Activated naive CD8-positive, alpha-beta T cell treated with anti-CD3 and anti-CD28 coated beads for 36 hours (primary cell): ENCODE results near the gene PRDM7. TPM values are rescaled to one million over a fixed set of nuclear protein-coding genes. Genes with fewer than 3 reads are reported as not detected.
"Not testable (repeated sequence)": the region's sequence is repeated elsewhere in the genome, so short reads cannot be mapped to it uniquely, and the experiment has no call there.

Source experiments
- DNase-seq: peaks from one replicate; pipeline ENCODE4 v3.0.0; 2021
- H3K27ac Mint-ChIP-seq: one replicate; pipeline ENCODE4 v1.8.0; 2022; ENCODE audit warnings: mild to moderate bottlenecking, moderate library complexity, mixed read lengths
- H3K27me3 Mint-ChIP-seq: one replicate; pipeline ENCODE4 v1.8.0; 2022; ENCODE audit warnings: mild to moderate bottlenecking, mixed read lengths
- H3K36me3 Mint-ChIP-seq: one replicate; pipeline ENCODE4 v1.8.0; 2021; ENCODE audit warnings: mild to moderate bottlenecking, mixed read lengths
- H3K4me1 Mint-ChIP-seq: one replicate; pipeline ENCODE4 v1.8.0; 2021; ENCODE audit warnings: mixed read lengths
- H3K4me3 Mint-ChIP-seq: one replicate; pipeline ENCODE4 v1.8.0; 2022; ENCODE audit warnings: mild to moderate bottlenecking, moderate library complexity, mixed read lengths
- H3K9me3 Mint-ChIP-seq: one replicate; pipeline ENCODE4 v1.8.0; 2022; ENCODE audit warnings: mixed read lengths
- total RNA-seq, 2 experiments: library from RNA; stranded (reverse); gene quantifications; one replicate each; pipeline ENCODE4 v1.2.3, GENCODE V29; 2021

The PRDM7 gene
- not detected for total RNA-seq

DNA sequence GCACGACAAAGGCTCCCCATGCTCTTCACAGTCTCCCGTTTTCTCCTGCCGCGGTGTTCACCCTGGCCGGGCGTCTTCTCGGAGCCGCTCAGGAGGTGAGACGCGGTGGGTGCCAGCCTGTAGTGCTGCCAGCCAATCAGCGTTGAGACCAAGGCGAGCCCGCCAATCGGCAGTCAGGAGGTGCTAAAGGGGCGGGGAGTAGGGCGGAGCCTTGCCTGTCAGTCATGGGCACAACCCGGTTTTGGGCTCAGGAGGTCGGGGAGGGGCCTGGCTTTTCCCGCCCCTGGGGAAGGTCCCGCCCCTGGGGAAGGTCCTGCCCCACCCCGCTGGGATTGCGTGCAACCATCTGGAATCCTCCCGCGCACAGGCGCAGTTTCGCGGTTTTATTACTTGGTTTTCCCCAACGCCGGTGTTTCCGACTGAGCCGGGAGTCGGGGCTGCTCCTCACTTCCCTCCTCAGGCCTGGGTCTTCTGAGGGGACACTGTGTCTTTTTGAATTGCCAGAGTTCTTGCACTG lies at the start of gene PRDM7:
Gene PRDM7, minus strand, starts transcription at position 92 of the 517 bp plus-strand sequence. CDS start 1,421 bp downstream, outside the sequence.
- peak; percentile 96 for DNase-seq
- peak within 1 kb of the TSS; percentile 74 for H3K27ac Mint-ChIP-seq
- H3K4me3 Mint-ChIP-seq: peak within 1 kb of the TSS; percentile 79
- no peaks in the 10 kb centered on the region for H3K9me3 Mint-ChIP-seq
- H3K27me3 Mint-ChIP-seq: peaks cover 24% of the 10 kb centered on the region
- H3K4me1 Mint-ChIP-seq: peaks cover 26% of the 10 kb centered on the region
- H3K36me3 Mint-ChIP-seq: no peaks in the 10 kb centered on the region

DNA sequence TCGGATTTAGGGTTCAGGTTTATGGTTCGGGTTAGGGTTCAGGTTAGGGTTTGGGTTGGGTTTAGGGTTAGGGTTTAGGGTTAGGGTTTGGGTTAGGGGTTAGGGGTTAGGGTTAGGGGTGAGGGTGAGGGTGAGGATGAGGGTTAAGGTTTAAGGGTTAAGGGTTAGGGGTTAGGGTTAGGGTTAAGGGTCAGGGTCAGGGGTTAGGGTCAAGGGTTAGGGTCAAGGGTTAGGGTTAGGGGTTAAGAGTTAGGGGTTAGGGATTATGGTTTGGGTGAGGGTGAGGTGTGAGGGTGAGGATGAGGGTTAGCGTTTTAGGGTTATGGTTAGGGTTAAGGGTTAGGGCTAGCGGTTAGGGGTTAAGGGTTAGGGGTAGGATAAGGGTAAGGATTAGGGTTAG lies 44.7 kb upstream of the PRDM7 start:
- not testable (repeated sequence) for H3K4me1 Mint-ChIP-seq, DNase-seq, H3K27ac Mint-ChIP-seq

DNA sequence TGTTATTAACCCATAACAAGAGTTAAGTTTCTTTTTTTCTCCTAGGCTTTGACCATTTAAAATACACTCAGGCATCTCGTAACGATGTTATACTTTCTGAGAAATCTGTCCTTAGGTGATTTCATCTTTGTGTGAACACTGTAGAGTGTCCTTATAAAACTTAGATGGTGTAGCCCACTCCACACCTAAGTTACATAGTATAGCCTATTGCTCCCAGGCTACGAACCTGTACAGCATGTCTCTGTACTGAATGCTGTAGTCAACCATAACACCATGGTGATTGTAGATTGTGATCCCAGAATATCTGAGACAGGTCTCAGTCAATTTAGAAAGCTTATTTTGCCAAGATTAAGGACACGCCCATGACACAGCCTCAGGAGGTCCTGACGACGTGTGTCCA lies 30.5 kb upstream of the PRDM7 start:
- H3K27me3 Mint-ChIP-seq, DNase-seq, H3K36me3 Mint-ChIP-seq, H3K4me1 Mint-ChIP-seq, H3K9me3 Mint-ChIP-seq, H3K4me3 Mint-ChIP-seq, H3K27ac Mint-ChIP-seq: not testable (repeated sequence)

More for the DNA sequence above, 44.7 kb upstream of the PRDM7 start:
- H3K36me3 Mint-ChIP-seq, H3K9me3 Mint-ChIP-seq, H3K4me3 Mint-ChIP-seq, H3K27me3 Mint-ChIP-seq: not testable (repeated sequence)

DNA sequence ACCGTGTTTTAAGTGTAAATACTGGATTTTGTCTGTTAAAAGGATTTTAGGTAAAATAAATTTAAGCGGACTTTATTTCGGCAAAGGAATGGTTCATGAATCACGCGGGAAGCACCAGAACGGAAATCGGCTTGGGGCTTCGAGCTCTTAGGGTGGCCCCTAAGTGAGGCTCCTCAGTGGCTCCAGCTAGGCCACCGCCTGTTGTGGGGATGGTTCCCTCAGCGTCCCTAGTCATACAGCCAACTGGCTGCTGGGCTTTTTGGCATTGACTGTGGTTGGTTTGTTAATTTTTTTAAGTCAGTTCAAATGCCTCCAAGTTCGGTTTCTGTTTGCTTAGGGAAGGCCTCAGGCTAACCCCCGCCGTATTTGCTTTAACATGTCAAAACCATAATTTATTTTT lies 29.9 kb upstream of the PRDM7 start:
- H3K9me3 Mint-ChIP-seq, H3K4me1 Mint-ChIP-seq, H3K27ac Mint-ChIP-seq, DNase-seq, H3K27me3 Mint-ChIP-seq, H3K4me3 Mint-ChIP-seq, H3K36me3 Mint-ChIP-seq: not testable (repeated sequence)

DNA sequence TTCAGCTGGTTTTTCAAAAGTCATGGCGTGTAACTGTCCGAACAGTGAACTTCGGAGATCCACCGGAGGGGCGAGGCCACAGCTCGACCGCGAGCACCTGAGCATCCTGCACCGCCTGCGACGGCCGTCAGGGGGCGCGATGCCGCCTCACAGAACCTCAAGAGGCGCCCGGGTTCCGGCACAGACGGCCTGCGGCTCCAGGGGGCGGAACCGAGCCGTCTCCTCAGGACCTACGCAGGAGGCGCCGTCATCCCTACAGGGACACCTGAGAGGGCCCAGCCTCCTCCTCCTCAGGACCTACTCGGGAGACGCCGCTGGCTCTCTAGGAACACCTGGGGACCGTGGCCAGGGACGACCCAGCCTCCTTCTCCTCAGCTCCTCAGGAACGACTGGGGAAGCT lies 29.1 kb upstream of the PRDM7 start:
- H3K4me3 Mint-ChIP-seq, H3K36me3 Mint-ChIP-seq, H3K9me3 Mint-ChIP-seq, H3K27ac Mint-ChIP-seq, H3K27me3 Mint-ChIP-seq, H3K4me1 Mint-ChIP-seq: not testable (repeated sequence)
- peak; percentile 83 for DNase-seq

DNA sequence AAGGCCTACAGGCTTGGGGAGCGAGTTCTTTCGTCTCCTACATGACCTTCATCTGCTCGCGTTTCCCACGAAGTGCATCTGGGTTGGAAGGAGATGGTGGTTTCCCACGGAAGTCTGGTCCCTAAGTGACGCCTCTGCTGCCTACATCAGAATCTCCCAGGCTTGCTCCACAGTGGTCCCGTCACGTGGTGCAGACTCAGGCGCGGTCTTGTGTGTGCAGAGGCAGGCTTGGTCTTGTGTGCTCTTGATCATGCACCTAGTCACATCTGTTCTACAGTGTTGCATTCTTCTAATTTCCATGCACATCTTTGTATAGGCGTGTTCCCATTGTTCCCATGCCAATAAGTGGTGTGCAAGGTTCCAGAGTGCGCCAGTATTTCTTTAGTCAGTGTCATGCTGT lies 27.6 kb upstream of the PRDM7 start:
- H3K36me3 Mint-ChIP-seq, DNase-seq, H3K27ac Mint-ChIP-seq, H3K9me3 Mint-ChIP-seq, H3K4me3 Mint-ChIP-seq, H3K27me3 Mint-ChIP-seq, H3K4me1 Mint-ChIP-seq: not testable (repeated sequence)

DNA sequence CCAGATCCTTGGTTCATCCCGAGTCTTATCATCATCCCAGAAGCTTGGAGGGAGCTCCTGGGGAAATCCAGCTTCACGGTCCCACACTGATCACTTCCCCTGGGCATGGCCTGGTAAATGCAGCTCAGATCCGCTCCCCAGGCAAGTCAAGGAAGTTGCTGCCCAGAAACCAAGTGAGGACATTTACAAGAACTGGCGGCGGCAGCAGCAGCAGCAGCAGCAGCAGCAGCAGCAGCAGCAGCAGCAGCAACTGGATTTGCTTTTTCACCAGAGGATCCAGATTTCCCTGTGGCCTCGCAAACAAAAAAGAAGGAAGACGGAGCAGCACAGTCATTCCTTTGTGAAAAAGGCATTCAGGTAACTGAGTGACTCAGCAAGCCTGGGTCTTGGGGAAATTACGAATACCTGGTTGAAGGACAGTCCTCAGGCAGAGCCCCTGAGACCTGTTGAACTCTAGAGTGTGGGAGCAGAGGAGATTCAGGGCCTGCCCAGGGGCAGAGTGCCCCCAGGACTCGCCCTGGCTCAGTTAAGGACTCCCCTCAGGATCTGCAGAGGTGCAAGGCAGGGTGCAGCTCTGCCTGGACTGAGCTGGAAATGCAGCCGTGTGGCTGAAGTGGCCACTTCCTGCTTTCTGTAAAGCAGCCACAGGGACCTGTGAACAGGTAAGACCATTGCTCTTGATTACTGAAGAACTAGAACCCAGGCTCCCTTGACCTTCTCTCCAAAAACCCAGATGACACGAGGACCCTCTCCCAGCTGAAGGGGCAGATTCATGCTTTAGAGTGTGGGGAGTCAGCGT lies 25.2 kb upstream of the PRDM7 start:
- not testable (repeated sequence) for DNase-seq, H3K27ac Mint-ChIP-seq, H3K4me1 Mint-ChIP-seq, H3K9me3 Mint-ChIP-seq, H3K4me3 Mint-ChIP-seq, H3K36me3 Mint-ChIP-seq
- H3K27me3 Mint-ChIP-seq: peaks cover 13% of the 10 kb centered on the region

DNA sequence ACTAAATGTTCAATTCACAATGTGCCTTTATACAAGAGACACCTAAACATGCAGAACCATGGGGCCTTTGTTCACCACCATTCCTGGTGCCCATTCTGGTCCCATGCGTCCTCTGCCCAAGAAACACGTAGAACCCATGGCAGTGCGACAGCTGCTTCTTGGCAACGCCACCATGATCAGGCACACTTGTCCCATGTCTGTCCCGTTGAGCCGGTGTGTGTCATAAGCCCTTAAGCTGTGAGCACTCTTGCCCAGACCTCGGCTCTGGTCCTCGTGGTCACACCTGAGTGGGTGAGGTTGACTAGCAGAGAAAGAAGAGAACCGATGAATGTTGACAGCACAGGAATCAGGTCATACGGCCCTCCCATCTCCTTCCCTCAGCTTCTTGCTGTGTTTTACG lies 24.2 kb upstream of the PRDM7 start:
- H3K36me3 Mint-ChIP-seq, H3K4me1 Mint-ChIP-seq, DNase-seq, H3K9me3 Mint-ChIP-seq, H3K27ac Mint-ChIP-seq, H3K4me3 Mint-ChIP-seq: not testable (repeated sequence)
- H3K27me3 Mint-ChIP-seq: peaks cover 13% of the 10 kb centered on the region

DNA sequence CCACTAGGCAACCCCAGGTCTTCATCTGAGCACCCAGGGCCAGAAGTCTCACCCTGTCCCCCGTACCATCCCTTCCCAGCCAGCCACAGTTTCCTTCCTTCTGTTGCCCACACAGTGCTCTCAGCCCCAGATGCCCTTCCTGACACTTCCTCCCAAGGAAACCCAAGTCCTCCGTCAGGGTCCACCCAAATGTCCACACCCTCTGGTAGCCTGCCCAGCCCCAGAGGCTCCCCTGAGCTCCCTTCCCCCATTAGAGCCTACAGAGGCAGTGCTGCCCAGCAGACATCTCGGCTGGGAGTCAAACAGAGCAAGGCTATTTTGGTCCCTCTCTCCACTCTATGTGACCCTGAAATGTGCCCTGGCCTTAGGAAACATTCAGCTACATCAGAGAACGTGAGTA lies 23.7 kb upstream of the PRDM7 start:
- H3K9me3 Mint-ChIP-seq, H3K36me3 Mint-ChIP-seq, H3K4me3 Mint-ChIP-seq, H3K27ac Mint-ChIP-seq, DNase-seq, H3K4me1 Mint-ChIP-seq: not testable (repeated sequence)
- H3K27me3 Mint-ChIP-seq: peaks cover 13% of the 10 kb centered on the region

DNA sequence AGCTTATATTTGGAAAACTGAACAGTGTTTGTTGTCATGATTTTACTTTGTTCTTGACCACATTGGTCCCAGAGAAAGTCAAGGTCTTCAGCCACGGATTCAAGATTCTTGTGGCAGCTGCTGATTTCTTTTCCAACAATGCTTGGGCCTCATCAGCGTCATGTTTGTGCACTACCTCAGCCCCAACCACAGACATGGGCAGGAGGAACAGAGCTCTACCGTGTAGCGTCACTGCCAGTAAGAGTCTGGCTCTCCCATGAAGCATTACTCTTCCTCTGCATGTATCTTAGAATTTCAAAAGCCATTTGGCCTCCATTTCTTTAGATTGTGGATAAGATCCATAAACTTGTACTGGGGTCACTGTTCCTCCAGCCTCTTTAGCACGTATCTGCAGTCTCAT lies 23.1 kb upstream of the PRDM7 start:
- not testable (repeated sequence) for H3K27me3 Mint-ChIP-seq, H3K4me1 Mint-ChIP-seq, DNase-seq, H3K9me3 Mint-ChIP-seq, H3K4me3 Mint-ChIP-seq, H3K27ac Mint-ChIP-seq, H3K36me3 Mint-ChIP-seq

DNA sequence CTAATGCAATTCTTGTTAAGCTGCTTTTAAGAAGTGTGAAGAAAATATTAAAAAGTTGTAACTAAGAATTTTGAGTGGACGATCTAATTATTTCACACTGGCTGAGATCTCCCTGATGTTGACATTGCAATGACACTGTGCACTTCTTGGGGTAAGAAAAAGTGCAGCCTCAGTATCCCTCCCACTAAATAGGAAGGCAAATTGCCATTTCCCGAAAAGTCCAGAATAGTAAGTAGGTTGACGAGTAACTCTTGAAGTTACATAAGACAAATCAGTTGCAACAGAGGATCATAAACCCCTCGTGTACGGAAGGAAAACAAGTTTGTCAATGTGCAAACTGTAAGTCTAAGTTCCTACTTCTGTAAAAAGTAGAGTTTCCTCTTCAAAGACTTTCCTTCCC lies 21.8 kb upstream of the PRDM7 start:
- not testable (repeated sequence) for H3K4me1 Mint-ChIP-seq, DNase-seq, H3K36me3 Mint-ChIP-seq, H3K9me3 Mint-ChIP-seq, H3K4me3 Mint-ChIP-seq, H3K27me3 Mint-ChIP-seq, H3K27ac Mint-ChIP-seq

DNA sequence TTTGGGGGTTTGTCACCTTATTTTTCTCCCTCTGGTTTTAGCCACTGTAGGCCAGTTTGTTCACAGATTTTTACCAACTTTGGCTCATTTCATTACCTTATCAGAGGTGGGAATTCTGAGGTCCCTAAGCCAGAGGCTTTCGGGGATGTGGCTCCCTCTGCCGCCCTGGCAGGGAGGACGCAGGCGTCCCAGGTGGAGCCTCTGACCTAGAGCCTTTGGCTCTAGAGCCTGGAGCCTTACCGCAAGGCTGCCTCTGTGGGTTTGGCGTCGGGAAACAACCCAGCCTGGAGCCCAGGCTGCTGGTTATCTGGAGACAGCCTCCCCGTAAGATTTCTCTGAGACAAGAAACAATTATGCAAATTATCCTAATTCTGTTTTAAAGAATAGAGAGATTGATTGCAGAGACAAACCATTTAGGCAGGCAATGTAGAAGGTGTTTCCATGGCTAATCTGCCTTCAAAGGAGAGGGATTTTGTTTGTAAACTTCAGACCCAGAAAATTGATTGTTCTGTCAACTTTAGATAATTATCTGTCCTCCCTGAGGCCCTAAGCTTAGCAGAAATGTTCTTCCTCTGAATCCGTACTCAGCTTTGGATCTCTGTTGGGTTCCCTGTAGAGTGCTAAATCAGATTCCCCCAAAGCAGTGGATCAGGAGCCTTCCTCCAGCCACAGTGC lies 20.0 kb upstream of the PRDM7 start:
- H3K27ac Mint-ChIP-seq, H3K9me3 Mint-ChIP-seq, H3K36me3 Mint-ChIP-seq, H3K4me3 Mint-ChIP-seq, DNase-seq, H3K4me1 Mint-ChIP-seq, H3K27me3 Mint-ChIP-seq: not testable (repeated sequence)

DNA sequence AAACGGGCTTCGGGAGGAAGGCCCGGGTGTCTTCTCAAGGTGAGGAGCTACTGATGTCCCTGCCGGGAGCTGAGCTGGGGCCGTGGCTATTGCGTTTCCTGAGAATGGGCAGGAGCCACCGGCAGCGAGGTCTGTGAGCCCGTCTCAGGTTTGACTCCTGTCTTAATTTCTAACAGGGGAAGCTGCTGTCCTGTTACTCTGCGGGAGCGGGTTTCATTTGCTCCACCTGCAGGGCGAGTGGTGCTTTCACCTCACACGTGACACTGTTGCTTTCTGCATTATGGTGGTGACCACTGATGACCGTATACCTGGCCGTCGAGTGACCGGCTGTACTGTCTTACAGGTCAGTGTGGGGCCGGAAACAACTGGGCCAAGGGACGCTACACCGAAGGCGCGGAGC lies 17.7 kb upstream of the PRDM7 start:
- H3K4me3 Mint-ChIP-seq, DNase-seq, H3K27ac Mint-ChIP-seq, H3K4me1 Mint-ChIP-seq, H3K9me3 Mint-ChIP-seq, H3K27me3 Mint-ChIP-seq, H3K36me3 Mint-ChIP-seq: not testable (repeated sequence)

DNA sequence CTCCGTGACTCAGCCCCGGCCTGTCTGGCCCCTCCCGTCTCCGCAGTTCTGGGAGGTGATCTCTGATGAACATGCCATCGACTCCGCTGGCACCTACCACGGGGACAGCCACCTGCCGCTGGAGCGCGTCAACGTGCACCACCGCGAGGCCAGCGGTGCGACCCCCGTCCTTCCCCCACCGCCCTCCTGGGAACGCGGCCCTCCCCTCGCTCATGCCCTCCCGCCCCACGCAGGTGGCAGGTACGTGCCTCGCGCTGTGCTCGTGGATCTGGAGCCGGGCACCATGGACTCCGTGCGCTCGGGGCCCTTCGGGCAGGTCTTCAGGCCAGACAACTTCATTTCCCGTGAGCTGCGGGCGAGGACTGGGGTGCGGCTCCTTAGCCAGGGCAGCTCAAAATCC lies 17.2 kb upstream of the PRDM7 start:
- not testable (repeated sequence) for H3K9me3 Mint-ChIP-seq, H3K27me3 Mint-ChIP-seq, H3K27ac Mint-ChIP-seq, H3K36me3 Mint-ChIP-seq, H3K4me1 Mint-ChIP-seq, H3K4me3 Mint-ChIP-seq, DNase-seq

DNA sequence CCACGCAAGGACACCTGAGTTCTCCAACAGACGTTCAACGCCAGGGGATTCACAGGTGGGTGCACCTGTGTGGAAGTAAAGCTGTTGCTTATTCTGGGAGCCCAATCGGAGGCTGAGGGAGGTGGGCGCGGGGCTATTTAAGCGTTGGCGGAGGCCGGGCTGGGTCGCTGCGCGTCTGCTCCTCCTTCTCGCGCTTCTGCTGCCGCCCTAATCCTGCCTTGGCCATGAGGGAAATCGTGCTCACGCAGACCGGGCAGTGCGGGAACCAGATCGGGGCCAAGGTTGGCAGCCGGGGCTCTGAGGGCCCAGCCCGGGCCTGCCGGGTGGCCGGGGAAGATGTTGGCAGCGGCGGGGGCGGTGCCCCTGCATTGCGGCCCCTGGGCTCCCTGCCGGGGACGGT lies 16.7 kb upstream of the PRDM7 start:
- H3K27me3 Mint-ChIP-seq, DNase-seq, H3K4me1 Mint-ChIP-seq, H3K9me3 Mint-ChIP-seq, H3K36me3 Mint-ChIP-seq, H3K27ac Mint-ChIP-seq, H3K4me3 Mint-ChIP-seq: not testable (repeated sequence)

DNA sequence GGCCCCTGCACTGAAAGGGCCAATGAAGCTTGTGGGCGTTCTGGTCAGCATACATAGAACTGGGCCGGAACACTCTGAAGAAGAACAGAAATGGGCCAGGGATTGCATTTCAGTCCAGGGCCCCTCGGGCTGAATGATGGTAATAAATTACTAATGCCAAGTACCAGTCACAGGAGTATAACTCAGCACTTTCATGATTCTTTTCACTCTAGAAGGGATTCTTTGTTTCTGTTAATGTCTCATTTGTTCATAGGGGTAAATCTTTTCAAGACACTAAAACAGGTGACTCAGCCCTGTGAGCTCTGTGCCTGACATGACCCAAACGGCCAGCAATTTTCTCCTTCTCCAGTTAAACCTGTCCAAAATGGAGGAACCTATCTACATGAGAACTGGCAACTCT lies 15.7 kb upstream of the PRDM7 start:
- not testable (repeated sequence) for H3K27me3 Mint-ChIP-seq, H3K4me3 Mint-ChIP-seq, H3K9me3 Mint-ChIP-seq, H3K36me3 Mint-ChIP-seq, H3K4me1 Mint-ChIP-seq, H3K27ac Mint-ChIP-seq, DNase-seq
